ENCODE data around the gene SMIM34.
"Not testable (repeated sequence)": the region's sequence is repeated elsewhere in the genome, so short reads cannot be mapped to it uniquely, and the experiment has no call there.

Gene SMIM34

GRCh38 chr21:34423805-34424204 lies at the start of gene SMIM34:
TSS of gene SMIM34 (minus strand) at chr21:34423951. CDS start at chr21:34423839, 112 bp downstream.
- not testable (repeated sequence) for H3K36me3 Mint-ChIP-seq (ENCODE audit: low read depth); H3K27ac Mint-ChIP-seq; DNase-seq (ENCODE audit: low spot score); H3K27me3 Mint-ChIP-seq (ENCODE audit: low read depth); H3K4me3 Mint-ChIP-seq; H3K9me3 Mint-ChIP-seq; H3K4me1 Mint-ChIP-seq (ENCODE audit: low read depth)

DNA sequence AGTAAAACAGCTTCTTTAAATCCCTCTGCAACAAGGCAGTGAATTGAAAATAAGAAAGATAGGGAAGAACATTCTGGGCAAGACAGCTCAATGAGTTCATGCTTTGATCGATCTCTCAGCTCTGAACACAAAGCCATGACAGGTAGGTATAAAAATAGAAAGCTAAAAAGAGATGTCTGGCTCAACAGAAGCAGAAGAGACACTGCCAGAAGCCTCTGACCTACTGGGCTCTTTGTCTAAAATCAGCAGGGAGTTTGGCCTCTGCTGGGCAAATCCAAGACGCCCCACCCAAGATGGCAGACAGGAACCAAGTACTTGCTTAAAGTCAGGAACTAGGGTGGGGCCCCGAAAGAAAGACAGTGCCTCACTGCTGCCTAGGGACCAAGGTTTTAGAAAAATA lies 43.6 kb upstream of the SMIM34 start:
- not testable (repeated sequence) for H3K27me3 Mint-ChIP-seq (ENCODE audit: low read depth); H3K9me3 Mint-ChIP-seq; H3K4me1 Mint-ChIP-seq (ENCODE audit: low read depth); DNase-seq (ENCODE audit: low spot score); H3K27ac Mint-ChIP-seq; H3K4me3 Mint-ChIP-seq; H3K36me3 Mint-ChIP-seq (ENCODE audit: low read depth)

DNA sequence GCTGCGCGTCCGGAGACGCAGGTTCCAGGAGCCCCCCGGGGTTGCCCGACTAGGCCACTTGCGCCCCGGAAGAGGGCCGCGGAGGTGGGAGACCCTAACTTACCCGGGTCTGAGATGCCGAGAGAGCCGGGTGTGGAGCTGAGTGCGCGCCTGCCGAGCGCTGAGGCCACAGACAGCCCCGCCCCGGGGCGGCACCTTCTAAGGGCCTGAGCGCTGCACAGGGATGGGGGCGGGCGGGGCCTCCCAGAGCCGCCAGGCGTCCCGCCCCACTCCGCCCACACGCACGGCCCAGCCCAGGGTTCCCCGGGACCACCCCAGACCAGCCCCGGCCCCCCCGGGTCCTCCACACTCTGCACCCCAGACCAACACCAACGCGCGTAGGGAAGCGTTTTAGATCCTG lies 35.7 kb upstream of the SMIM34 start:
- not testable (repeated sequence) for H3K36me3 Mint-ChIP-seq (ENCODE audit: low read depth); DNase-seq (ENCODE audit: low spot score); H3K4me1 Mint-ChIP-seq (ENCODE audit: low read depth); H3K27me3 Mint-ChIP-seq (ENCODE audit: low read depth); H3K27ac Mint-ChIP-seq; H3K4me3 Mint-ChIP-seq; H3K9me3 Mint-ChIP-seq

DNA sequence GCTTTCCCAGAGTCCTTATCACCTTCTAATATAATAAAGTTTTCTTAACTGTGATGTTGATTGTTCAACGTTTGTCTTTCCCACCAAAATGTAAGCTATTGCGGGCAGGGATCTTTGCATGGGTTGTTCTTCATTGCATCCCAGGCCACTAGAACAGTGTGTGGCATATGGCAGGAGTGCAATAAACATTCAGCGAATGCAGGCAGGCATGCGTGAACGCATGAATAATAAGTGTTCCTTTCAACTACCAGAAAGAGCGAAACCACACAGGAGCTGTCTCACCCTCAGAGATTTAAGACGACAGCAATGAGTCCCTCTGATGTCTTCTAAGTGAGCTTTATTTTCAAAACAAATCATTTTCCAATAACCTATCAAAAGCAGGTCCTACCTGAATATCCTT lies 34.5 kb upstream of the SMIM34 start:
- H3K4me1 Mint-ChIP-seq (ENCODE audit: low read depth); H3K36me3 Mint-ChIP-seq (ENCODE audit: low read depth); DNase-seq (ENCODE audit: low spot score); H3K27me3 Mint-ChIP-seq (ENCODE audit: low read depth); H3K9me3 Mint-ChIP-seq; H3K4me3 Mint-ChIP-seq; H3K27ac Mint-ChIP-seq: not testable (repeated sequence)

DNA sequence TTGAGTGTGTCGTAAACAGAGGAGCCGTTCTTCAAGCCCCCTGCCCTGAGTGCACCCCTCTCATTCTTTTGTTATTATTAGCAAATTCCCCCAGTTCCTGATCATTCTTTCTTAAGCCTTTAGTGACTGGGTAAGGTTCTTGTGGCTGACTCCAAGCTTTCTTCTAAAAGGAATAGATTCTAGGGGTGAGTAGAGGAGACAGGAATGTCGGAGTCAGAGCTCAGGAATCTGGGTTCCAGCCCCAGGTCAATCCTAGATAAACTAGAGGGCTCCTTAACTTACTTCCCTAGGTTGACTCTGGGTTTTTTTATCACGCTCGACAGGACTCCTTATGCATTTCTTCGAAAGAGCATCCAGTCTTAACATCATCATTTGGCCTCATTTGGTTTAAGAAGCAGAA lies 32.4 kb upstream of the SMIM34 start:
- not testable (repeated sequence) for H3K9me3 Mint-ChIP-seq; H3K4me3 Mint-ChIP-seq; H3K27ac Mint-ChIP-seq; DNase-seq (ENCODE audit: low spot score); H3K27me3 Mint-ChIP-seq (ENCODE audit: low read depth); H3K36me3 Mint-ChIP-seq (ENCODE audit: low read depth); H3K4me1 Mint-ChIP-seq (ENCODE audit: low read depth)

- not testable (repeated sequence) for H3K9me3 Mint-ChIP-seq; H3K27ac Mint-ChIP-seq; H3K36me3 Mint-ChIP-seq (ENCODE audit: low read depth); H3K27me3 Mint-ChIP-seq (ENCODE audit: low read depth); H3K4me3 Mint-ChIP-seq; H3K4me1 Mint-ChIP-seq (ENCODE audit: low read depth); DNase-seq (ENCODE audit: low spot score)
These were observed 31.9 kb upstream of the SMIM34 start for GRCh38 chr21:34455628-34456027.

GRCh38 chr21:34447018-34447417 lies 23.3 kb upstream of the SMIM34 start:
- H3K9me3 Mint-ChIP-seq; H3K27ac Mint-ChIP-seq; H3K36me3 Mint-ChIP-seq (ENCODE audit: low read depth); H3K4me3 Mint-ChIP-seq; H3K27me3 Mint-ChIP-seq (ENCODE audit: low read depth); H3K4me1 Mint-ChIP-seq (ENCODE audit: low read depth); DNase-seq (ENCODE audit: low spot score): not testable (repeated sequence)

- not testable (repeated sequence) for H3K4me3 Mint-ChIP-seq; H3K4me1 Mint-ChIP-seq (ENCODE audit: low read depth); DNase-seq (ENCODE audit: low spot score); H3K27me3 Mint-ChIP-seq (ENCODE audit: low read depth); H3K36me3 Mint-ChIP-seq (ENCODE audit: low read depth); H3K27ac Mint-ChIP-seq; H3K9me3 Mint-ChIP-seq
These were observed 19.7 kb upstream of the SMIM34 start for GRCh38 chr21:34443486-34443885.

DNA sequence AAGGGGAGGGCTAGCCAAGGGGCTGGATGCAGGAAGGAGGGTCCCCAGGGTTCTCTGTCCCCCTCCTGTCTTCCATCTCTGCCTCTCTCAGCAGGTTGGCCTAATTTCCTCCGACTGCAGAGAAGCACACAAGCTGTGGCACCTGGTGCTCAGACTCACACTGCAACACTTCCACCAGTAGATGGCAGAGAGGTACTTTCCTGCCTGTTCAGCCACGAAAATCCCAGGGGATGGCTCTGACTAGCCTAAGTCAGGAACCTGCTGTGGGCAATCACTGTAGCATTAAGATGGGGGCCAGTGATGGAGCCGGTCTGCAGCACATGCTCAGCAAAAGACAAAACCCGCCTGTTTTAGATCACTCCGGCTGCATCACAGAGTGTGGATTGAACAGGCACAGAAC lies 6.0 kb upstream of the SMIM34 start:
- H3K9me3 Mint-ChIP-seq; H3K36me3 Mint-ChIP-seq (ENCODE audit: low read depth); H3K4me3 Mint-ChIP-seq; H3K4me1 Mint-ChIP-seq (ENCODE audit: low read depth); DNase-seq (ENCODE audit: low spot score); H3K27me3 Mint-ChIP-seq (ENCODE audit: low read depth); H3K27ac Mint-ChIP-seq: not testable (repeated sequence)

DNA sequence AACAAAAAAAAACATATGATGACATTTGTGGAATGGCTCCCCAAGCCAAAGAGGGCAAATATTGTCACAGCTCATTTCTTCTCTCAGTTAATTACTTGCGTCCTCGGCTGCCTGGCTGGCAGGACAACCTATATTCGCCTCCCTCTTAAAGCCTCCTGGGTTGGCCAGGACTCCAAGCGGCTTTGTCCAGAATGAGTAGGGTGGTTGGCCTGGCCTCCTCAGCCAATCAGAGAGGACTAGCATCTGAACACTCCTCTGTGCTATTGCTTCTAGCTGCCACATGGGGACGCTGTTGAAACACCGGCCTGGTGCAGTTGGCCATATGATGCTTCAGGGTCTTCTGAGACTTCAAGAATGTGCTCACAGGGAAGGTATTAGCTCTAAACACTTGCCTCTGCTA lies 4.7 kb upstream of the SMIM34 start:
- not testable (repeated sequence) for H3K36me3 Mint-ChIP-seq (ENCODE audit: low read depth); H3K27ac Mint-ChIP-seq; H3K27me3 Mint-ChIP-seq (ENCODE audit: low read depth); H3K9me3 Mint-ChIP-seq; H3K4me3 Mint-ChIP-seq; H3K4me1 Mint-ChIP-seq (ENCODE audit: low read depth); DNase-seq (ENCODE audit: low spot score)

GRCh38 chr21:34427339-34427738 lies 3.6 kb upstream of the SMIM34 start:
- DNase-seq (ENCODE audit: low spot score); H3K4me3 Mint-ChIP-seq; H3K27ac Mint-ChIP-seq; H3K9me3 Mint-ChIP-seq; H3K27me3 Mint-ChIP-seq (ENCODE audit: low read depth); H3K4me1 Mint-ChIP-seq (ENCODE audit: low read depth); H3K36me3 Mint-ChIP-seq (ENCODE audit: low read depth): not testable (repeated sequence)

- H3K36me3 Mint-ChIP-seq (ENCODE audit: low read depth); H3K9me3 Mint-ChIP-seq; H3K27me3 Mint-ChIP-seq (ENCODE audit: low read depth); H3K4me3 Mint-ChIP-seq; DNase-seq (ENCODE audit: low spot score); H3K27ac Mint-ChIP-seq; H3K4me1 Mint-ChIP-seq (ENCODE audit: low read depth): not testable (repeated sequence)
These were observed 6.2 kb downstream of the SMIM34 start for GRCh38 chr21:34417448-34418077.

GRCh38 chr21:34407294-34407693 lies 16.5 kb downstream of the SMIM34 start:
- H3K27ac Mint-ChIP-seq; H3K36me3 Mint-ChIP-seq (ENCODE audit: low read depth); H3K9me3 Mint-ChIP-seq; H3K4me1 Mint-ChIP-seq (ENCODE audit: low read depth); DNase-seq (ENCODE audit: low spot score); H3K27me3 Mint-ChIP-seq (ENCODE audit: low read depth); H3K4me3 Mint-ChIP-seq: not testable (repeated sequence)

- not testable (repeated sequence) for DNase-seq (ENCODE audit: low spot score); H3K27ac Mint-ChIP-seq; H3K4me1 Mint-ChIP-seq (ENCODE audit: low read depth); H3K36me3 Mint-ChIP-seq (ENCODE audit: low read depth); H3K27me3 Mint-ChIP-seq (ENCODE audit: low read depth); H3K9me3 Mint-ChIP-seq; H3K4me3 Mint-ChIP-seq
These were observed 17.1 kb downstream of the SMIM34 start for GRCh38 chr21:34406676-34407075.

- not testable (repeated sequence) for H3K9me3 Mint-ChIP-seq; H3K4me1 Mint-ChIP-seq (ENCODE audit: low read depth); H3K27me3 Mint-ChIP-seq (ENCODE audit: low read depth); DNase-seq (ENCODE audit: low spot score); H3K27ac Mint-ChIP-seq; H3K36me3 Mint-ChIP-seq (ENCODE audit: low read depth); H3K4me3 Mint-ChIP-seq
These were observed 17.6 kb downstream of the SMIM34 start for GRCh38 chr21:34406102-34406501.

Data from T-helper 2 cell treated with Interferon-gamma antibody and Interleukin-4, amounts not matched to agents 5 μg/mL and 100 μg/mL, for 36 hours (primary cell).